B cell (primary cell): ENCODE data around the gene CAPN15.

ENCODE experiments used
- EZH2 ChIP-seq: IDR thresholded peaks from 2 replicates; pipeline ENCODE4 v1.6.1; 2012; ENCODE audit warnings: borderline replicate concordance, low read depth, mild to moderate bottlenecking, moderate library complexity, low read length; ENCODE audit not compliant: insufficient read depth, poor library complexity, severe bottlenecking
- TF ChIP-seq, protein P1 (sequence below): fragments of 200-600 bp; IDR thresholded peaks from one replicate; pipeline ENCODE4 v1.8.0; 2022; ENCODE audit warnings: antibody characterized with exemption, mild to moderate bottlenecking

DNA sequence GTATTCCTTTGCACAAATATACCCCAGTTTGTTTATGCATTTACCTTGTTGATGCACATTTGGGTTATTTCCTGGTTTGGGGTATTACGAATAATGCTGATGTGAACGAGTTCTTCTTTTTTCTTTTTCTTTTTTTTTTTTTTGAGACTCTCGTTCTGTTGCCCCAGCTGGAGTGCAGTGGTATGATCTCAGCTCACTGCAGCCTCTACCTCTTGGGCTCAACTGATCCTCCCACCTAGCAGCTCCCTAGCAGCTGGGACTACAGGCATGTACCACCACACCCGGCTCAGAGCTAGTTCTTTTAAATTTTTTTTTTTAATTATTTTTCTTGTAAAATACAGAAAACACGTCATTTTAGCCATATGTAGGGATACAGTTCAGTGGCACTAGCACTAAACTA, 76.4 kb downstream of the CAPN15 start:
- TF ChIP-seq, protein P1, sequence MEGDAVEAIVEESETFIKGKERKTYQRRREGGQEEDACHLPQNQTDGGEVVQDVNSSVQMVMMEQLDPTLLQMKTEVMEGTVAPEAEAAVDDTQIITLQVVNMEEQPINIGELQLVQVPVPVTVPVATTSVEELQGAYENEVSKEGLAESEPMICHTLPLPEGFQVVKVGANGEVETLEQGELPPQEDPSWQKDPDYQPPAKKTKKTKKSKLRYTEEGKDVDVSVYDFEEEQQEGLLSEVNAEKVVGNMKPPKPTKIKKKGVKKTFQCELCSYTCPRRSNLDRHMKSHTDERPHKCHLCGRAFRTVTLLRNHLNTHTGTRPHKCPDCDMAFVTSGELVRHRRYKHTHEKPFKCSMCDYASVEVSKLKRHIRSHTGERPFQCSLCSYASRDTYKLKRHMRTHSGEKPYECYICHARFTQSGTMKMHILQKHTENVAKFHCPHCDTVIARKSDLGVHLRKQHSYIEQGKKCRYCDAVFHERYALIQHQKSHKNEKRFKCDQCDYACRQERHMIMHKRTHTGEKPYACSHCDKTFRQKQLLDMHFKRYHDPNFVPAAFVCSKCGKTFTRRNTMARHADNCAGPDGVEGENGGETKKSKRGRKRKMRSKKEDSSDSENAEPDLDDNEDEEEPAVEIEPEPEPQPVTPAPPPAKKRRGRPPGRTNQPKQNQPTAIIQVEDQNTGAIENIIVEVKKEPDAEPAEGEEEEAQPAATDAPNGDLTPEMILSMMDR = no peak
- no peak for TF ChIP-seq EZH2
